ENCODE data around the gene CSMD2.

- TF ChIP-seq ZNF274 (IDR thresholded peaks at IDR 0.05; ENCODE audit: low read depth, low read length), result no peak
- no peak for TF ChIP-seq YY1 (IDR thresholded peaks at IDR 0.05; ENCODE audit: insufficient read depth, insufficient read length)
These were observed 629.7 kb downstream of the CSMD2 start for GRCh38 chr1:33535334-33535733.

All from NT2/D1 (cell line).